A172 (cell line): ENCODE data around the gene ERMARD. TPM values are rescaled to one million over a fixed set of nuclear protein-coding genes. Genes with fewer than 3 reads are reported as not detected.
A peak's percentile ranks its signal among the peaks of the same experiment; 100 is the strongest.

Experiments
- DNase-seq: peaks from one replicate; pipeline ENCODE4 v3.0.0-alpha.2; 2015; ENCODE audit warnings: low spot score
- total RNA-seq: library from RNA; depleted of rRNA; stranded (reverse); fragments of >200 nt; shearing (Covaris generic); gene quantifications from 2 replicates; pipeline ENCODE4 v1.2.3, GENCODE V29; 2014; rRNA removed

Gene ERMARD
- total RNA-seq = 12.5 and 16.6 TPM in 2 replicates

DNA sequence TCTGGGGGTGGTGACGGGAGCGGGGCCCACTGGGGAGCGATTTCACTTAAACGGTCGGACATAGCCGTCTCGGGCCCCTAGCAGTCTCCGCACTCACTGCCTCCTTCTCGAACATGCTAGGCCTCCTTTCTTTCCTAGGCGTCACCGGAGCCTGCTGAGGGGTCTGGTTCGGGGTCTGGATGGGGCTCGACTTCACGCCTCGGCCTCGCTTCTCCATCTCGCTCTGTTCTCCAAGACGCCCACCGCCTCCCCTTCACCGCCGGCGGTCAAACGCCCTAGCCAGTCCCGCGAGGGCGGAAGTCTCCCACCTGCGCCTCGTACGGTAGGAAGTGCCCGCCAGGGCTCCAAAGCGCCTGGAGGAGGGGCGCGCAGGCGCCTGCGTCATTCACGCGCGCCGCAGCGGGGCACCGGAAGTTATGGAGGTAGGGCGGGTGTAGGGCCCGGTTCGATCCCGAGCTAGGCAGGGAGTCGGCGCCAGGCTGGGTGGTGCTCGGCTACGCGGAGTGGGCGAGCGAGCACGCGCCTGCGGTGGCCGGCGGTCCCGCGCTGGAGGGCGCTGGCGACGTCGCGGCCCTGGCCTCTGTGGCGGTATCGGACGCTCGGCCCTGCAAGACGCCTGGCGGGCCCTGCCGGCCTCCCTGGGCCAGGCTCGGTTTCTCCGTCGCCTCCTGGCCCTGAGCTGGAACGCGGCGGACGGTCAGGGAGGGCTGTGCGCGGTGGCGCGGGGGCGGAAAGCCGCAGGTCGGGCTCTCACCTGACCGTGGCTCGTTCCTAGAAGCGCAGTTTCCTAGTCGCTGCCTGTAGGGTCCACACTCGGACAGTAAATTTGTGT lies at the start of gene ERMARD, which contains the start of gene DYNLT2:
Gene ERMARD, plus strand, starts transcription at position 381 of the 832 bp plus-strand sequence. Its CDS starts 36 bp downstream, at position 417.
Gene DYNLT2, minus strand, starts transcription at position 331 of the 832 bp plus-strand sequence. Its CDS starts 114 bp downstream, at position 217.
- DNase-seq = peak; percentile 78

- peak; percentile 89 for DNase-seq
These were observed 49.2 kb upstream of the ERMARD start, which contains the start of the genes C6orf120 and WDR27 for GRCh38 chr6:169701954-169702839. C6orf120 (plus strand) TSS chr6:169702126; CDS start chr6:169702460, 334 bp downstream. WDR27 (minus strand) TSS chr6:169702029; CDS start chr6:169689005, 13,024 bp downstream.

DNA sequence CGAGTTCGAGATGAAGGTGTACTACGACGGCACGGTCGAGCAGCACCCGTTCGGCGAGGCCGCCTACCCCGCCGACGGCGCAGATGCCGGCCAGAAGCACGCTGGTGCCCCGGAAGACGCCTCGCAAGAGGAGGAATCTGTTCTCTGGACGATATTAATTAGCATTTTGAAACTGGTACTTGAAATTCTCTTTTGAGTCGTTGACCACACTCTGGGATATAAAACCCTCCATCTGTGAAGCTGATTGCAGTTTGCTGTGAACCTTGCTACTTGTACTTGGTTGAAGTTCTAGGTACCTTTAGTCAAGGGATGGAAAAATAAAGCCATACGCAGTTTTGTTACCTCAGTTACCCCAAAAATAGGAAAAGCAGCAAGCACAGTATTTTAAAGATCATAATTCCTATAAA lies 48.6 kb upstream of the ERMARD start:
- no peak for DNase-seq

DNA sequence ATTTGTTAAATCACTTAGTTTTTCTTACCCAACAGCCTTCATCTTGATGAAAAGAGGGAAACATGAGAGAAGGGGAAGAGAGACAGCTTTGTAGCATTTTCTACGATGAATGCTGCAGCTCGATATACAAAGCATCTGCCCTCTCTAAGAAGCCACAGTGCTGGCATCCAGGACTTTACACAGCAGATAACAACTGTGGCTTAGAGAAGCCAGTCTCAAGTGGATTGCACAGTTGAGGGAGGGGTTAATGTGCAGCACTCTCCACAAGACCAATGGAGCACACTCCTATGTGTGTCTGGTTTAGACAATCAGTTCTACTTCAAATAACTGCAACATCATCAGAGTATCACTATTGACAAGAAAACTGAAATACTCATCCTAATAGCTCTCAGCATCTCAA lies 43.6 kb upstream of the ERMARD start:
- no peak for DNase-seq

DNA sequence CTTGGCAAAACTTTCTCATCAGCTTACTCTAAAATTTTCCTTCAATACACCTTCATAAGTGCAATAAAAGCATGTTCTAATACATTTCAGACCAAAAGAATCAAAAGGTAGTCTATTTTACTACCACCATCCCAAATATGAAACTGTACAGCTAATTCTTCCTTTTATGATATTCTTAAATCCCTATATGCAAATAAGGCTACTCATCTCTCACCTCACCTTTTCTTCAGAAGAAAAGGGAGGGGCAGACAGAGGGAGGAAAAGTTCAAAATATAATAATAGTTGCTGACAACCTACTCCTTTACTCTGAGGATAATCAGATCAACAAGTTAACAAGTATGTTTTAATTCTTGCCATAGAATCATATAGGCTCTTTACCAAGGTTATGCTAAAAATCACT lies 42.1 kb upstream of the ERMARD start:
- DNase-seq = no peak

GRCh38 chr6:169710009-169710408 lies 41.4 kb upstream of the ERMARD start:
- no peak for DNase-seq

GRCh38 chr6:169714178-169714577 lies 37.2 kb upstream of the ERMARD start:
- no peak for DNase-seq

DNA sequence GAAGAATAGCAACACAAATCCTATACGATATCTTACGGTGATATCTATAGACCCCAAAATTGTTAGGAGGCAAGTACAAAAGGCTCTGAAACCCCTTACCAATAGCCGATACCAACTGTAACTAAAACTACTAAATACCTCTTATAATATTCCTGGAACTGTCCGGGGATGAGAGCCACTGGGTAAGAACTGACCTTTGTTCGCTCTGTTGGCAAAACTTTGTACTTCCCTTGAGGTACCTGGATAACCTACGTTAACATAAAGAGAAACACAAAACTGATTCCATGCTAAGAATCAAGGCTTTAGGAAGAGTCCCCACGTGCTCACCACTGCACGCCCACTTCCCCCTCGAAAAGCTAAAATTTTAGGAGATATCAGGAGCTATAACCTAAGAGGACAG lies 36.8 kb upstream of the ERMARD start:
- no peak for DNase-seq

DNA sequence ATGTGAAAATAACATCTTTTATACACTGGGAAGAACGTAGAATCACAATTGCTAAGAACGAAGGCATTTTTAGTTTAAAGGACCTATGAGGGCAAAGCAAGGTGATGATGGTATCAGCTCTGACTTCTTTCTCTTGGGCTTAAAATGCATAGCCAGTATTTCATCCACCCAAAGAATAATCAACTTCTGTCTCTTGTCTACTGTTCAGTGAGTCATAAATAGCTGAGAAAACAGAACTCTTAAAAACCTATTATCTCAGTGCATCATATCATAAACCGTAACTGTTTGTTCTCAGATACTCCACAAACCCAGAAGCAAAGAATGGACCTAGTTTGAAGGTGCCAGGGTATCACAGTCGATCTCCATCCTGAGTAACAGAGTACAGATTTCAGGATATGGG lies 32.3 kb upstream of the ERMARD start:
- DNase-seq = no peak

- no peak for DNase-seq
These were observed 31.1 kb upstream of the ERMARD start for GRCh38 chr6:169720207-169720855.

- DNase-seq = peak; percentile 81
These were observed 28.8 kb upstream of the ERMARD start for GRCh38 chr6:169722362-169723199.

GRCh38 chr6:169723200-169723909 lies 28.1 kb upstream of the ERMARD start:
- DNase-seq = peak; percentile 25

DNA sequence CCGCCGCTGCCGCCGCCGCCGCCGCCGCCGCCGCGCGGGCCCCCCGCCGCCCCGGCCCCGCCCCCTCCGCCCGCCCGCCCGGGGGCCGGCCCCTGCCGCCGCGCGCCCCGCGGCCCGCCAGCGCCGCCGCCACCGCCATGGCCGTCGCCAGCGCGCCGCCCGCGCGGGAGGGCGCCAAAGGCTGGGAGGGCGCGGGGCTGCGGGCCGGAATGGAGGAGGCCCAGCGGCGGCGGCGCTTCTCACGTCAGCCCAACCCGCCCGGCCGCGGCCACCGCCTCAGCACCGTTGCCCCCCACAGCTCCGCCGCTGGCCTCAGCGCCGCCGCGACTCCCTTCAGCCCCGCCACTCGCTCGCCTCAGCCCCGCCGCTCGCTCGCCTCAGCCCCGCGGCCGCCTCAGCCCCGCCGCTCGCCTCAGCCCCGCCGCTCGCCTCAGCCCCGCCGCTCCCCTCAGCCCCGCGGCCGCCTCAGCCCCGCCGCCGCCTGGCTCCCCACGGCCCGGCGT lies 27.4 kb upstream of the ERMARD start:
- DNase-seq = no peak

DNA sequence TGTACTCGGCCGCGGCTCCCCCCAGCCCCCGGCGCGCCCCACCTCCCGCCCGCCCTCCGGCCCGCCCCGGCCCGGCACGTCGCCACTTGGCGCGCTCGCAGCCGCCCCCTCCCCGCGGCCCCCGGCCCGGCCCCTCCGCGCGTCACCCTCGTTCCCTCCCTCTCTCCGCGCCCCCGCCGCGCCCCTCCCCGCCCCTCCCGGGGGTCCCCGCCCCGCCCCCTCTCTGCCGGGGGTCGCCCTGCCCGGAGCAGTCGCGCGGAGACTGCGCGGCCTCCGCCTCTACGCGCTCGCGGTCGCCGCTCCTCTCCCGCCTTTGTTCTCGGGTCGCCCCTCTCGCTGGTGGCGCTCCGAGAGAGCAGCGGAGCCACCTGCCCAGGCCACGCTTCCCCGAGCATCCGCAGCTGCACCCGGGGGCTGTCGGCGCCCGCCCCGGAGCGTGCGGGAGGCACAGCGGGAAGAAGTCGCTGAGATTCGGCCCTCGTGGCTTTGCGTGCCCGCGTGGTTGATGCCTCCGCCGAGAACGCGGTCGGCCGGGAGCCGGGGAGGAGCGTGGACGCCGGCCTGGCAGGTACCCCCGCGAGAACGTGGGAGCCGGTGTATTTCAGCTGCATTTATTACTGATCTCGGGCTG lies 26.8 kb upstream of the ERMARD start, which contains the start of gene PHF10:
Gene PHF10, minus strand, starts transcription at position 7 of the 631 bp plus-strand sequence. CDS start 569 bp downstream, outside the sequence.
- DNase-seq = no peak

DNA sequence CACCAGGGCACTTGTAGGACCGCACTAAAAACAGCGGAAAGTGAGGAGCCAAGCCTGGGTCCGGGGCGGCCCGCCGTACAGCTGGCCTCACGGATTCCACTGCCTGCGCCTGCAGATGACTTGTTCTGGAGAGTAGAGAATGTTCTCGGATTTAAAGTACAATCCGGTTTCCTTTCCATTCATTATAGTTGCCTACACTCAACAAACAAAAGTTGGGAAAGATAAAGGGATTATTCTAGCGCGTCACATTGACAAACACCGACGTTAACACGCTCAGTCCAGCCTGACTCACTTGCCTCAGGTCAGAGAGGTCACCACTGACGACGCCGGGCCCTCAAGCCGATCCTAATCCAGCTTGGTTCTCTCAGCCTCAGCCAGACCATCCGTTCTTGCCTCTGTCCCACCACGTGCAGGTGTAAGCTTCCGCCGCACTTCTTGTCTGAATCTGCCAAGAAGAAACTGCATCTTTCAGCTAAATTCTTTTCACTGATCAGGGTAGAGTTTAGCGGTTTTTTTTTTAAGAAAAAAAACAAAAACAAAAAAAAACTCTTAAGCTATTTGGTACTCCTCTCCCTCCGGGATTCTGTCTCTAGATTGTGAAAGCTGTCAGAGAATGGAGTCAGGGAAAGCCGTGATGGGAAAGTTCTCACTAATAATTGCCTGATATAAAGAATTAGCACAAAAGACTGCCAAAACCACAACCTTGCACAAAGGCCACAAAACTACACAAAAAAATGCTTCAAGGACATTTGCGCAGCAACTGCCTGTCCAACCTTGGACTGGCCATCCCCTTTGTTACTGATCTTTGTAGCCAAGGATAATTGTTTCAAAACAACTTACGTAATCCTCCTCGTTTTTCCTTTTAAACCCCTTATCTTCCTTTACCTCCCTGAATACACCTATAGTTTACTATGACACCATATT lies 26.0 kb upstream of the ERMARD start:
- DNase-seq = peak; percentile 16

GRCh38 chr6:169726049-169726400 lies 25.4 kb upstream of the ERMARD start:
- no peak for DNase-seq

DNA sequence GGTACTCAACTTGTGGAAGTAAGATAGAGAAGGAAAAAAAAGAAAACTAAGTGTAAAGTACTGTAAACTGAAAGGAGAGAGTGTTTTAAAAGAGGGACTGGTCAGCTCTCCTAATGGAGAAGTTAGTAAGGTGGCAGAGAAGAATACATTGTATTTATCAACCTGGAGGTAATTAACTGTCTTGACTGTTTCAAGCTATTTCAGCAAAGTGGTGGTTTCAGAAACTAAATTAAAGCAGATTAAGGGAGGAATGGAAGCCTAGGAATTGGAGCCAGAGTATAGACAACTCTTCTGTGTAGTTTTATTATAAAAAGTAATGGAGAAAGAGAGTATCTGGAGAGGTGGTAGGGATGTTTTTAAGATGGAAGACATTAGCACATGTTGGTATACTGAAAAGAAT lies 24.5 kb upstream of the ERMARD start:
- DNase-seq = no peak

DNA sequence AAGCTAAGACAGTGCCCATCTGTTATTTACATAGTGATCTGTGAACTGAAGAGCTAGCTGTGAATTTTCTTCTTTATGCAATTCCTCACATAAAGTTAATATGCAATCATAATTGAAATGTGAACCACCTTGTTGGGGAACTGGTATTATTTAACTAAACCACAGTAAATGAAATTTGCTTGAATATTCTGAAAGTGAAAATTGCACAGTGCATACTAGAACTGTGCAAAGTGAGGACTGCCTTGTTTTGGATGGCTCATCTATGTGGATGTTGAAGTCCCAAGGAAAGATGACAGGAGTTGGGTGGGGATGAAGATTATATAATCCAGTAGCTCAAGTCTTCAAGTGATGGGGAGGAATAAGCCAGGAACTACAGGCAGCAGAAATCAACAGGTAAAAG lies 21.5 kb upstream of the ERMARD start:
- no peak for DNase-seq
